Activated CD4-positive, alpha-beta T cell treated with anti-CD3 and anti-CD28 coated beads, Interleukin-2, amount 10 ng/mL, durations not matched to agents 24 days and 14 days (primary cell): Measurements from ENCODE around the gene DOLPP1. TPM values are rescaled to one million over a fixed set of nuclear protein-coding genes. Genes with fewer than 3 reads are reported as not detected.
"Not testable (repeated sequence)": the region's sequence is repeated elsewhere in the genome, so short reads cannot be mapped to it uniquely, and the experiment has no call there.

ENCODE experiments used
- DNase-seq: peaks from one replicate; pipeline ENCODE4 v3.0.0; 2022
- H3K27ac Mint-ChIP-seq: one replicate; pipeline ENCODE4 v1.8.0; 2022; ENCODE audit warnings: mild to moderate bottlenecking, mixed read lengths
- H3K27me3 Mint-ChIP-seq: one replicate; pipeline ENCODE4 v1.8.0; 2022; ENCODE audit warnings: mixed read lengths
- H3K36me3 Mint-ChIP-seq: one replicate; pipeline ENCODE4 v1.8.0; 2022; ENCODE audit warnings: low read depth, mild to moderate bottlenecking, mixed read lengths
- H3K4me1 Mint-ChIP-seq: one replicate; pipeline ENCODE4 v1.8.0; 2021; ENCODE audit warnings: mixed read lengths
- H3K4me3 Mint-ChIP-seq: one replicate; pipeline ENCODE4 v1.8.0; 2022; ENCODE audit warnings: mild to moderate bottlenecking, moderate library complexity, mixed read lengths
- H3K9me3 Mint-ChIP-seq: one replicate; pipeline ENCODE4 v1.8.0; 2021; ENCODE audit warnings: mixed read lengths
- intact Hi-C: fragments of 100-400 bp; cut with micrococcal nuclease; formaldehyde crosslinking; loops from one replicate; pipeline ENCODE4 v1.15.1; 2023
- total RNA-seq: library from RNA; stranded (reverse); gene quantifications from 2 replicates; pipeline ENCODE4 v1.2.3, GENCODE V29; 2022

Gene DOLPP1, protein sequence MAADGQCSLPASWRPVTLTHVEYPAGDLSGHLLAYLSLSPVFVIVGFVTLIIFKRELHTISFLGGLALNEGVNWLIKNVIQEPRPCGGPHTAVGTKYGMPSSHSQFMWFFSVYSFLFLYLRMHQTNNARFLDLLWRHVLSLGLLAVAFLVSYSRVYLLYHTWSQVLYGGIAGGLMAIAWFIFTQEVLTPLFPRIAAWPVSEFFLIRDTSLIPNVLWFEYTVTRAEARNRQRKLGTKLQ
- 24.7 and 24.8 TPM in 2 replicates for total RNA-seq

DNA sequence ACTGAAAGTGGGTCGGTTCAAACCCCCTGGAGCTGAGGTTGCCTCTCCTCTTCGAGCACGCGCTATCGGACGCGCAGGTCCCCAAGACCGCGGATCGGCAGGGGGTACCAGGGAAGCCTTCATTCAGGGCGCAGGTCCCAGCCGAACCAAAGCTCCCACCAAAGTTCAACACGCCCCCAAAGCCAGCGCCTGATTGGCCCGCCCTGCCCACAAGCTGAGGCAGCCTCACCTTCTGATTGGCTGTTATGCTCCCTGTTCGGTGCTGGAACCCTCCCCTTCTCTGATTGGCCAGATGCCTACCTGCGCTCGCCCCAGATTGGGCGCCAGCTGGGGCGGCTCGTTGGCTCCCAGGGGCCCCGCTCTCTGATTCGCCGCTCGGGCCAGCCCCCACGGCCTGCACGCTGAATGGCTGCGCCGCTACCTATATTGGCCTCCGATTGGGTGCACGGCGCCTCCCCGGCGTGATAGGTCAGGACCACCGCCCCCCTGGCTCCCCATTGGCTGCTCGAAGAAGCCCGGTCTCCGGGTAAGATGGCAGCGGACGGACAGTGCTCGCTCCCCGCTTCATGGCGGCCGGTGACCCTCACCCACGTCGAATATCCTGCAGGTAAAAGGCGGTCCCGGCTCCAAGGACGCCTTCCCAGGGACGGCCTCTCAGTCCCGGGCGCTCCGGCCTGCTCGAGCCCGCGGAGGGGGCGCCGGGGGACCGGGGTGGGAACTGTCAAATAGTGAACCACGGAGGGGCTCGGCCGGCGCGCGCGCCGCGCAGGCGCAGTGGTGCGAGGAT, at the start of gene DOLPP1:
Gene DOLPP1, plus strand, starts transcription at position 511 of the 787 bp plus-strand sequence. Its CDS starts 21 bp downstream, at position 532.
- peak within 1 kb of the TSS; percentile 95 for H3K4me3 Mint-ChIP-seq

DNA sequence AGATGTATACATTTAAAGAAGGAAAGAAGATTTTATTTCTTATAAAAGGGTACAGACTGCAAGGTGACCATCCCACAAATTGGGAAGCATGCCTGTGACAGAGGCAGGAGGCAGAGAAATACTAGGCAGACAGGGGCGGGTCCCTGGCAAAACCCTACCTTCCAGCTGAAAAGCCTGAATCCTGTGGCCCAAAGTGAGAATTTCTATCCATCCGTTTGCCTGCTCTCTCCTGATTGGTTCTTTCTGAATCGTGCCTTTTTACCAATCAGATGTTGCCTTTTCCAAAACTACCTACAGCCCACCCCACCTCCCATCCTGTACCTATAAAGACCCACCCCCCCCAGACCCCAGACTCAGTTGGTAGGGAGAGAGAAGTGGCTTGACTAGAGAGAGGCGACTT, 49.4 kb upstream of the DOLPP1 start:
- intact Hi-C loops, result no loop called here

More for the DNA sequence above, at the start of gene DOLPP1:
- DNase-seq, result peak; percentile 100
- H3K36me3 Mint-ChIP-seq, result peaks cover 2% of the 10 kb centered on the region
- intact Hi-C loops, result loop anchor here (1.0 to 5.0 kb wide), 4 partner anchors 31 to 198 kb away; partner anchors contain the start of genes KYAT1, LRRC8A, MIGA2 and PTPA
- H3K4me1 Mint-ChIP-seq, result peaks cover 19% of the 10 kb centered on the region
- H3K27me3 Mint-ChIP-seq, result no peaks in the 10 kb centered on the region
- no peaks in the 10 kb centered on the region for H3K9me3 Mint-ChIP-seq
- H3K27ac Mint-ChIP-seq, result peak within 1 kb of the TSS; percentile 84

DNA sequence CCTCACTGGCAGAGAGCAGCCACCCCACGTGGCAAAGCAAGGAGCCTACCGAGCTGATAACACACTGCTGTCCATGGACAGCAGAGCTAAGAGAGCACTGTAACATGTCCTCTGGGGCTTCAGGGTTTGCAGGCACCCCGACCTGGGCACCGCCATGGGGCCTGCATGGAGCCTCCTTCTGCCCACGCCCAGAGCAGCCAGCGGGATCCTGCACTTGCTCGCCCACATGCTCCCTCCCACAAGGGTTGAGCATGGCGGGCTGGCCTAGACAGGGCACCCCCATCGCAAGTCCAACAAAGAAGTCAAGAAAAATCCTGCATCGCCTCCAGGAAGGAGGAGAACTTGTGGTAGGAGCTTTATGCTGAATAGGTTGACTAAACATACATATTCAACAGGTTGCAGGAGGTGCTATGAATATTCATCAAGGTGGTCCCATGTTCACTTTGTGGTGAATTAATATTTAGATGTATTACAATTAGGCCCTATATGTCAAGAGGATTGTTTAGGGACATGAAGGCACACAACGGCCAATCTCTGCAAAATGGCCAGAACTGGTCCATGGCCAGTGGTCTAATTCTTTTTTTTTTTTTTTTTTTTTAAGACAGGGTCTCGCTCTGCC, 48.3 kb upstream of the DOLPP1 start:
- intact Hi-C loops, result no loop called here
- Mint-ChIP-seq H3K27me3 (peaks cover 2% of the 10 kb centered on the region), H3K4me1 (peaks cover 18% of the 10 kb centered on the region), H3K9me3 (no peaks in the 10 kb centered on the region), H3K27ac (no peak overlapping the region), H3K36me3 (no peaks in the 10 kb centered on the region), H3K4me3 (no peak overlapping the region)
- no peak for DNase-seq

More for the DNA sequence above, 49.4 kb upstream of the DOLPP1 start:
- H3K27ac Mint-ChIP-seq, result no peak overlapping the region
- no peak overlapping the region for H3K4me3 Mint-ChIP-seq
- peaks cover 2% of the 10 kb centered on the region for H3K27me3 Mint-ChIP-seq
- no peaks in the 10 kb centered on the region for H3K9me3 Mint-ChIP-seq
- H3K4me1 Mint-ChIP-seq, result peaks cover 17% of the 10 kb centered on the region
- no peaks in the 10 kb centered on the region for H3K36me3 Mint-ChIP-seq
- DNase-seq, result no peak

DNA sequence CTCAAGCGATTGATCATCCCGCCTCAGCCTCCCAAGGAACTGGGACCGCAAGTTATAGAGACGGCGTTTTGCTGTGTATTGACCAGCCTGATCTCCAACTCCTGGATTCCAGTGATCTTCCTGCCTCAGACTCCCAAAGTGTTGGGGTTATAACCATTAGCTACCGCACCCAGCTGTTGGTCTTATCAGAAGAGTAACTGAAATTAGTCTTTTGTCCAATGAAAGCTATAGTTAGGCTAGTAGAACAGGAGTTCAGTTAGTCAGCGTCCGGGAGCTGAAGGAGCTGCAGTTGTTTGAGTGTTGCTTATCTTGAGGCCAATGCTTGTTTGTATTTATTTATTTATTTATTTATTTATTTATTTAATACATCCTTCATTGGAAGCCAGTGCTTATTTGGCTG, 47.7 kb upstream of the DOLPP1 start:
- intact Hi-C loops, result no loop called here
- Mint-ChIP-seq H3K4me1 (peaks cover 23% of the 10 kb centered on the region), H3K9me3 (no peaks in the 10 kb centered on the region), H3K27me3 (peaks cover 2% of the 10 kb centered on the region), H3K36me3 (no peaks in the 10 kb centered on the region), H3K27ac (no peak overlapping the region), H3K4me3 (no peak overlapping the region)
- no peak for DNase-seq

DNA sequence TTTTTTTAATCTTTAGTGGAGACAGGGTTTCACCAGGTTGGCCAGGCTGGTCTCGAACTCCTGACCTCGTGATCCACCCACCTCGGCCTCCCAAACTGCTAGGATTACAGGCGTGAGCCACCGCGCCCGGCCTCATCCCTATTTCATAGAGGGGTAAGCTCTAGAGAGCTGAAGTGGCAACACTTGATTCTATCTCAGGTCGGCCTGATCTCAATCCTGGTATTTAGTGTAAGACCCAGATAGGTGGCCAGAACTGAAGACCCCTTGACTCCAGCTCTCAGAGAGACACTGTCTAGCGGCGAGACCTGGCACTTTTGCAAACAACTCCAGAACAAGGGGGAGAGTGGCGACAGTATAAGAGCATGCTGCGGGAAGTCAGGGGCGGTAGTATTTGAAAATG, 45.1 kb upstream of the DOLPP1 start:
- not testable (repeated sequence) for DNase-seq, H3K9me3 Mint-ChIP-seq, H3K36me3 Mint-ChIP-seq, H3K27me3 Mint-ChIP-seq
- intact Hi-C loops, result loop anchor here (1.0 kb wide), 3 partner anchors 8 to 312 kb away; partner anchors contain the start of genes DOLPP1, SH3GLB2 and ZDHHC12
- Mint-ChIP-seq H3K4me1 (peaks cover 26% of the 10 kb centered on the region), H3K4me3 (peak overlapping the region; percentile 98), H3K27ac (peak overlapping the region; percentile 84)

DNA sequence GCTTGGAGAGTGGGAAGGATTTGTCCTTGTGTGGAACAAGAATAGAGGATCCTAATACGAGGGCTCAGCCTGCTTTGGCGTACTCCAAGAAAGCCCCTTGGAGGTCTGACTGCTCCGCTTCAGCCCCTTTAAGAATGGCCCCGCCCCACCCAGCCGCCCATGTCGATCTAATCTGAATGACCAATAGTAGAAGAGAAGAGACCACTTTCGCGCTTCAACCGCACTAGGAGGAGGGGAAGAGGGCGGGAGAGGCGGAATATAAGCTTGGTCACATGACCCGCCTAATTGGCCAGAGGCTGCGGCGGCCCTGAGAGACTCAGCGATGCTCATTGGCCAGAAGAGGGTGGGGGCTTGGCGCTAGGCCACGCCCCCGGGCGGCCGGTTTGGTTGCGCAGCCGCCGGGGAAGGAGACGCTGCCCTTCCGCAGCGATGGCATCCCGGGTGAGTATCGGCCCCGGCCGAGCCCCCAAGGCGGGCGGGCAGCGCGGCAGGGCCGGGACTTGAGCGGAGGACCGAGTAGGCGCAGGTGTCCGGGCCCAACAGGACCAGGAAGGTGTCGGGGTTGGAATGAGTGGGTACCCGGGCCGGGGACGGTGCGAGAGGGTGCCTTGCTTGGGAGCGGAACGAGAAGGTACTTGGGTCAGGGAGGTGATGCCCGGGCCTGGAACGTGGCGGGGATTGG, 44.5 kb upstream of the DOLPP1 start, which contains the start of gene MIGA2:
Gene MIGA2, plus strand, starts transcription at position 386 of the 682 bp plus-strand sequence. CDS start 3,969 bp downstream, outside the sequence.
- intact Hi-C loops, result loop anchor here (1.0 kb wide), 3 partner anchors 8 to 312 kb away; partner anchors contain the start of genes DOLPP1, SH3GLB2 and ZDHHC12
- H3K9me3 Mint-ChIP-seq, result no peaks in the 10 kb centered on the region
- H3K27ac Mint-ChIP-seq, result peak within 1 kb of the TSS; percentile 84

DNA sequence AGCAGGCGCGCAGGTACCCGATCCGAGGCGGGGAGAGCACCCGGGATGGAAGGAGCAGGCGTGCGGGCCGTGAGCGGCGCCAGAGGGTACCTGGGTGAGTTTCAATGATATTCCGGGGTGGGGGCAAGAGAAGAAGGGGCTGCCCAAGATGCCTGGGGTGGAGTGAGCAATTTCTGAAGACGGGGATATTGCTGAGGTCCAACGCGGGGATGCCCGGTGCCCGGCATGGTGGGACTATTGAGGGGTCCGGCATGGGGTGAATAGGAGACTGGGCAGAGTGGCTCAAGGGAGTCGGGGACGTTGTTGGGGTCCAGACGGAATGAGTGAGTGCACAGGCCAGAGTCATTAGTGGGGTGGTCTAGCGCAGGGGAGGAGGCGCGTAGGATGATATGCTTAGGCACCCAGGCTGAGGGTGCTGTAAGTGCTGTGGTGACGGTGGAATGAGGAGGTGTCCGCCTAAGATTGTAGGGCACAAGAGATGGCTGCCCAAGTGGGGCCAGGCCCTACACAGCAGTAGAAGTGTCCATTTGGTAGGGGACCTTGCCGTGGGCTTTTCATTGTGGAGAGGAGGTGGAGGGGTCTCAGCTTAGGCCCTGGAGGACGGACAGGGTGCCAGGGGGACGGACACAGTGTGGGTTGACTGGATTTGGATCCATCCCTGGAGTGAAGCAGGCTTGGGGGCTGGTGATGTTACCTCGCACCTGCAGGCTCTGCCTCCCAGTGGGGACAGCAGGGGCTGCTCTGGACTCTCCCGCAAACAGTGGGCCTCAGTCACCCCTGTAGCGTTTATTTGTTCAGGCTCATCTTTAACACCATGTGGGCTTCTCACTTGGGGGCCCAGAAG, 43.8 kb upstream of the DOLPP1 start:
- Mint-ChIP-seq H3K27ac (peak overlapping the region; percentile 84), H3K9me3 (no peaks in the 10 kb centered on the region), H3K4me3 (peak overlapping the region; percentile 98), H3K36me3 (peaks cover 5% of the 10 kb centered on the region), H3K4me1 (peaks cover 26% of the 10 kb centered on the region), H3K27me3 (peaks cover 2% of the 10 kb centered on the region)
- intact Hi-C loops, result loop anchor here (1.0 kb wide), 3 partner anchors 9 to 313 kb away; partner anchors contain the start of genes DOLPP1, SH3GLB2 and ZDHHC12
- DNase-seq, result peak; percentile 66

More for the DNA sequence above, 44.5 kb upstream of the DOLPP1 start, which contains the start of gene MIGA2:
- H3K27me3 Mint-ChIP-seq, result peaks cover 2% of the 10 kb centered on the region
- peak within 1 kb of the TSS; percentile 98 for H3K4me3 Mint-ChIP-seq
- peaks cover 26% of the 10 kb centered on the region for H3K4me1 Mint-ChIP-seq
- no peaks in the 10 kb centered on the region for H3K36me3 Mint-ChIP-seq
- DNase-seq, result peak; percentile 98

DNA sequence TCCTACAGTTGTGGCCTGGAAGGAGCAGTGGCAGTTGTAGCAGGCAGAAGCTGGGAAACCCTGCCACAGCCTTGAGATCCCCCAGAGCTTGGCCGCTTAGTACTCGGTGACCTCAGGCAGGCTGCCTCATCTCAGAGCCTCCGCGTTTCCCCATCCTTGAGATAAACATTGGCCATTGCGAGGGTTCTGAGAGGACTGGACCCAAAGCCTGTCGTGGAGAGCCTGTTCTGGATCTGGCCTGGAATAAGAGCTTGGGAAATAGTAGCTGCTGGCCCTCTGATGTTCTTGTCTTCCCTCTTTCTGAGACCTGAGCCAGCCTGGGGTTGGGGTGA, 43.2 kb upstream of the DOLPP1 start:
- DNase-seq, result no peak
- Mint-ChIP-seq H3K9me3 (no peaks in the 10 kb centered on the region), H3K4me3 (peak overlapping the region; percentile 98), H3K27me3 (peaks cover 2% of the 10 kb centered on the region), H3K36me3 (peaks cover 11% of the 10 kb centered on the region), H3K4me1 (peaks cover 26% of the 10 kb centered on the region), H3K27ac (no peak overlapping the region)
- intact Hi-C loops, result no loop called here

DNA sequence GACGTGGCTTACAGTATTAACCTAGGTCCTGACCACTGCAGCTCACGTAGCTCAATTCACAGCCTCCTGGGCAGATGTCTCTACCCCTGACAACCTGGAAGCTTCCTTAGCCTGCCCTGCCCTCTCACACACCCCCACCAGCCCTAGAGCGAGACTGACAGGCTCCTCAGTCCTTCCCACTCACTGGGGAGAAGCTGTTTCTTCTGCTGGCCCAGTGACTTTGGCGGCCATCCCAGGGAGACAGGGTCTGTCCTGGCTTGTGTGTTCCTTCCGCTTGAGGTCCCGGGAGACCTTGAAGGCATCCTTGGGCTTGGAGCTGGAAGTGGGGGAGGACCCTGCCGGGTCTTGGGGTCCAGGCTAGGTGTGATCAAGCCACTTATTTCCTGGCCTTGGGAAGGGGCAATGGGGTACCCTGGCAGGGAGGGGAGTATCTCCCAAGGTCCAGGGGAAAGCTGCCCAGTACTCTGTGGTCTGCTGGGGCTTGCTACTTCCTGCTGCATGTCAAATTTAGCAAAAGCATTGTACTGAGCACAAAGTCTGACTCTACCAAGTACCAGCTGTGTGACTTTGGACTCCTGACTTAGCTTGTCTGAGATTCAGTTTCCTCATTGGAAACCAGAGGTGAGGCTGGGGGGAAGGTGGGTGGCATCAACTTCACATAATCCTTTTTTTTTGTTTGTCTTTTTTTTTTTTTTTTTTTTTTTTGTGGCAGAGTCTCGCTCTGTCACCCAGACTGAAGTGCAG, 42.6 kb upstream of the DOLPP1 start:
- Mint-ChIP-seq H3K9me3 (no peaks in the 10 kb centered on the region), H3K4me3 (peak overlapping the region; percentile 98), H3K27ac (no peak overlapping the region), H3K4me1 (peaks cover 26% of the 10 kb centered on the region), H3K36me3 (peaks cover 11% of the 10 kb centered on the region), H3K27me3 (peaks cover 2% of the 10 kb centered on the region)
- intact Hi-C loops, result no loop called here
- no peak for DNase-seq

DNA sequence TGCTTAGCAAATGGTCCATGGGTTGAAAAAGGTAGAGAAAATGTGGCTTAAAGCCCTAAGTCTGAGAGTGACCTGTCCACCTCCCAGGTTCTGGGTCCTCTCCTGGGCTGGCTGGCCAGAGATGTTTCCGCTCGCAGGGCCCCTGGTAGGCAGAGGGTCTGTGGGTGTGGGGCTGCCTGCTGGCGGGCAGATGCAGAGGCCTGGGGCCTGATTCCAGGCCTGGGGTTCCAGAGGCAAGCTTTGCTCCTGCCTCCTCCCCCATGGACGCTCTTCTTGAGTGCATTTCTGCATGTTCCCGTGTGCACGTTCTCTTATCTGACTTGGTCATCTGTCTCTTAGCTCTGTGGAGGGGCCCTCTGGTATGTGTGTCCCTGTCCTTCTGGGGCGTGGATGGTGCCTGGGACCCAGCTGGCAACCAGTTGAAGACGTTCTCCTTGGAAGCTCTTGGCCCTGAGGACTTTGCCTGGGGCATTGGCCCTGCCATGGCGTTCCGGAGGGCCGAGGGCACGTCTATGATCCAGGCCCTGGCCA, 40.7 kb upstream of the DOLPP1 start:
- Mint-ChIP-seq H3K27me3 (peaks cover 2% of the 10 kb centered on the region), H3K27ac (no peak overlapping the region), H3K4me1 (peaks cover 26% of the 10 kb centered on the region), H3K36me3 (peaks cover 15% of the 10 kb centered on the region), H3K4me3 (no peak overlapping the region), H3K9me3 (no peaks in the 10 kb centered on the region)
- no peak for DNase-seq
- intact Hi-C loops, result no loop called here

DNA sequence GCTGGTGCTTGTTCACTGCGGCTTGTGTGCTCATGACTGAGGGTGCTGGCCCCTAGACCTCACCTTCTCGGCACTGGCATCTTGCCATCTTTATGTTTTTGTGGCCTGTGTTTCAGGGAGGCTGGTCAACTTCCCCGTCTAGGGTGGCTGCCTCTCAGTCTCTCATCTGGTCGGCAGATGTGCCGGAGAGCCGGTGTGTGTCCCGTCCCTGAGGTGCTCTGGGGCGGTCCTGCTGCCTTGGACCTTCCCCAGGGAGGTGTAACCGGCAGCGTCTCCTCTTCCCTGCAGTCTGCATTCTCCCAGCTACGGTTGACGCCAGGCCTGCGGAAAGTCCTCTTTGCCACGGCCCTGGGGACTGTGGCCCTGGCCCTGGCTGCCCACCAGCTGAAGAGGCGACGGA, 38.9 kb upstream of the DOLPP1 start:
- Mint-ChIP-seq H3K4me1 (peaks cover 15% of the 10 kb centered on the region), H3K4me3 (no peak overlapping the region), H3K27me3 (no peaks in the 10 kb centered on the region), H3K27ac (no peak overlapping the region), H3K9me3 (no peaks in the 10 kb centered on the region), H3K36me3 (peaks cover 16% of the 10 kb centered on the region)
- intact Hi-C loops, result no loop called here
- DNase-seq, result no peak

DNA sequence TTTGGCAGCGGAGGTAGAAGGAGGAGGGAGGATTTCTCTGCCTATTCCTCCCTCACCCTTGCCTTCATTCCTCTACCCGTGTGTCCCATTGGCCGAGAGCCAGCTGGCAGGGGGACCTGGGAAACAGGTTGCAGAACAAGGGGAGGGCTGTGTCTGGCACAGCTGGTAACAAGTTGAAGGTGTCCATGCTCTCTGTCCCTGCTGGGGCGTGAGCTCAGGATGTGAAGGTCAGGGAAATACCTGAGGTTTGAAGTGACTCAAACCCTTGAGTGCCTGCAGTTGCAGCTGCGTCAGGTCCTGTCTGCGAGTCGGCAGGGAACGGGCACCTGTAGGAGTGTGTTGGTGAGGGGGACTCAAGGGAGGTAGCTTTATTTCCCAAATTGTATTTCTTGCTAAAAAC, 28.3 kb upstream of the DOLPP1 start:
- no peak for DNase-seq
- Mint-ChIP-seq H3K36me3 (peaks cover 16% of the 10 kb centered on the region), H3K27me3 (no peaks in the 10 kb centered on the region), H3K9me3 (no peaks in the 10 kb centered on the region), H3K4me3 (no peak overlapping the region), H3K4me1 (no peaks in the 10 kb centered on the region), H3K27ac (no peak overlapping the region)
- intact Hi-C loops, result no loop called here
